Smooth muscle cell (in vitro differentiated cells): ENCODE data around the gene F2RL2. TPM values are rescaled to one million over a fixed set of nuclear protein-coding genes. Genes with fewer than 3 reads are reported as not detected.
A peak's percentile ranks its signal among the peaks of the same experiment; 100 is the strongest.

Experiments
- DNase-seq: peaks from one replicate; lab custom pipeline; 2025; ENCODE audit not compliant: unreplicated experiment; lab: John Stamatoyannopoulos, UW
- H2AFZ ChIP-seq: fragments of 200-600 bp; sonication (generic); 2 replicates; pipeline ENCODE4 v1.6.0; 2016; ENCODE audit warnings: antibody characterized with exemption, low read depth, mild to moderate bottlenecking
- H3F3A ChIP-seq: fragments of 200-600 bp; sonication (generic); 2 replicates; pipeline ENCODE4 v1.6.0; 2017; ENCODE audit warnings: antibody characterized with exemption, low read depth
- H3K27ac ChIP-seq: fragments of 200-600 bp; sonication (generic); 2 replicates; pipeline ENCODE4 v1.5.1; 2016; ENCODE audit warnings: low read depth, mild to moderate bottlenecking
- H3K27me3 ChIP-seq: fragments of 200-600 bp; sonication (generic); 2 replicates; pipeline ENCODE4 v1.6.1; 2016; ENCODE audit warnings: low read depth, mild to moderate bottlenecking
- H3K36me3 ChIP-seq: fragments of 200-600 bp; sonication (generic); 2 replicates; pipeline ENCODE4 v1.5.1; 2016; ENCODE audit warnings: low read depth
- H3K4me1 ChIP-seq: fragments of 200-600 bp; sonication (generic); 2 replicates; pipeline ENCODE4 v1.5.1; 2016; ENCODE audit warnings: low read depth
- H3K4me2 ChIP-seq: fragments of 200-600 bp; sonication (generic); 2 replicates; pipeline ENCODE4 v1.6.0; 2016; ENCODE audit warnings: mild to moderate bottlenecking
- H3K4me3 ChIP-seq: fragments of 200-600 bp; sonication (generic); 2 replicates; pipeline ENCODE4 v1.5.1; 2016; ENCODE audit warnings: mild to moderate bottlenecking
- H3K79me2 ChIP-seq: fragments of 200-600 bp; sonication (generic); 2 replicates; pipeline ENCODE4 v1.6.0; 2016; ENCODE audit warnings: low read depth, mild to moderate bottlenecking
- H3K9ac ChIP-seq: fragments of 200-600 bp; sonication (generic); 2 replicates; pipeline ENCODE4 v1.6.0; 2016; ENCODE audit warnings: low read depth
- H3K9me3 ChIP-seq: fragments of 200-600 bp; sonication (generic); replicated peaks from 2 replicates; pipeline ENCODE4 v1.5.1; 2016; ENCODE audit warnings: low read depth
- H4K20me1 ChIP-seq: fragments of 200-600 bp; sonication (generic); 2 replicates; pipeline ENCODE4 v1.6.0; 2016; ENCODE audit warnings: low read depth
- CTCF ChIP-seq: fragments of 200-600 bp; sonication (generic); IDR thresholded peaks from 2 replicates; pipeline ENCODE4 v1.5.1; 2017; ENCODE audit warnings: borderline replicate concordance, mild to moderate bottlenecking, antibody characterized with exemption; ENCODE audit not compliant: insufficient read depth, poor library complexity, severe bottlenecking
- WGBS: methylation state at CpG from one replicate; pipeline ENCODE4 v1.1.7; 2016; ENCODE audit warnings: low lambda C conversion rate; 5-methylcytosine and 5-hydroxymethylcytosine counted together
- polyA plus RNA-seq: library from polyadenylated mRNA; unstranded; fragments of >200 nt; fragmentation: Nextera tagmentation; extraction: Ambion mirVana; gene quantifications from 2 replicates; pipeline ENCODE4 v1.2.1, GENCODE V29; 2016
- total RNA-seq: library from RNA; depleted of rRNA; stranded (reverse); fragments of >200 nt; gene quantifications from 2 replicates; pipeline ENCODE4 v1.2.3, GENCODE V29; 2014

Gene F2RL2
- total and polyA plus RNA-seq, 2 experiments from 2014 or later = 1.4 TPM; not detected in 1

GRCh38 chr5:76662521-76662920, 39.3 kb upstream of the F2RL2 start:
- Histone ChIP-seq H3K4me3 (no peak overlapping the region), H3K36me3 (no peaks in the 10 kb centered on the region), H3K27me3 (no peaks in the 10 kb centered on the region), H3K4me2 (no peak overlapping the region), H3K9me3 (no peaks in the 10 kb centered on the region), H3K27ac (no peak overlapping the region), H4K20me1 (no peaks in the 10 kb centered on the region), H3K9ac (no peak overlapping the region), H3K4me1 (no peaks in the 10 kb centered on the region), H3K79me2 (no peaks in the 10 kb centered on the region), H2AFZ (no peak overlapping the region), H3F3A (no peaks in the 10 kb centered on the region)
- no peak for DNase-seq
- WGBS = 78% methylated on average over 5 of the region's 5 CpGs
- TF ChIP-seq CTCF = no peak

GRCh38 chr5:76660360-76660759, 37.2 kb upstream of the F2RL2 start:
- Histone ChIP-seq H3F3A (no peaks in the 10 kb centered on the region), H3K9me3 (no peaks in the 10 kb centered on the region), H3K4me3 (no peak overlapping the region), H4K20me1 (no peaks in the 10 kb centered on the region), H3K27me3 (no peaks in the 10 kb centered on the region), H2AFZ (no peak overlapping the region), H3K79me2 (no peaks in the 10 kb centered on the region), H3K4me1 (no peaks in the 10 kb centered on the region), H3K27ac (no peak overlapping the region), H3K4me2 (peak overlapping the region; percentile 48), H3K36me3 (no peaks in the 10 kb centered on the region), H3K9ac (no peak overlapping the region)
- WGBS = 44% methylated on average over 2 of the region's 2 CpGs
- TF ChIP-seq CTCF = no peak
- DNase-seq = no peak

GRCh38 chr5:76657683-76658311, 34.6 kb upstream of the F2RL2 start:
- DNase-seq = no peak
- H3K4me2 ChIP-seq = no peak overlapping the region
- no peaks in the 10 kb centered on the region for H3K4me1 ChIP-seq
- no peak overlapping the region for H3K27ac ChIP-seq
- no peaks in the 10 kb centered on the region for H3K9me3 ChIP-seq
- no peaks in the 10 kb centered on the region for H4K20me1 ChIP-seq
- no peaks in the 10 kb centered on the region for H3K79me2 ChIP-seq
- TF ChIP-seq CTCF = no peak
- H2AFZ ChIP-seq = no peak overlapping the region
- no peaks in the 10 kb centered on the region for H3K36me3 ChIP-seq
- H3K4me3 ChIP-seq = no peak overlapping the region
- no peaks in the 10 kb centered on the region for H3K27me3 ChIP-seq
- H3K9ac ChIP-seq = no peak overlapping the region
- H3F3A ChIP-seq = no peaks in the 10 kb centered on the region
- WGBS = 61% methylated on average over 6 of the region's 6 CpGs

GRCh38 chr5:76657091-76657490, 33.9 kb upstream of the F2RL2 start:
- H3K4me1 ChIP-seq = no peaks in the 10 kb centered on the region
- H3K36me3 ChIP-seq = no peaks in the 10 kb centered on the region
- no peak overlapping the region for H3K27ac ChIP-seq
- no peak for TF ChIP-seq CTCF
- no peak overlapping the region for H3K4me2 ChIP-seq
- H3K9ac ChIP-seq = no peak overlapping the region
- H3K9me3 ChIP-seq = no peaks in the 10 kb centered on the region
- H3K4me3 ChIP-seq = no peak overlapping the region
- 90% methylated on average over 3 of the region's 3 CpGs for WGBS
- no peaks in the 10 kb centered on the region for H3K79me2 ChIP-seq
- no peaks in the 10 kb centered on the region for H3K27me3 ChIP-seq
- no peak for DNase-seq
- H4K20me1 ChIP-seq = no peaks in the 10 kb centered on the region
- no peaks in the 10 kb centered on the region for H3F3A ChIP-seq
- no peak overlapping the region for H2AFZ ChIP-seq
